ENCODE results near the gene IL4I1.

Gene IL4I1, protein sequence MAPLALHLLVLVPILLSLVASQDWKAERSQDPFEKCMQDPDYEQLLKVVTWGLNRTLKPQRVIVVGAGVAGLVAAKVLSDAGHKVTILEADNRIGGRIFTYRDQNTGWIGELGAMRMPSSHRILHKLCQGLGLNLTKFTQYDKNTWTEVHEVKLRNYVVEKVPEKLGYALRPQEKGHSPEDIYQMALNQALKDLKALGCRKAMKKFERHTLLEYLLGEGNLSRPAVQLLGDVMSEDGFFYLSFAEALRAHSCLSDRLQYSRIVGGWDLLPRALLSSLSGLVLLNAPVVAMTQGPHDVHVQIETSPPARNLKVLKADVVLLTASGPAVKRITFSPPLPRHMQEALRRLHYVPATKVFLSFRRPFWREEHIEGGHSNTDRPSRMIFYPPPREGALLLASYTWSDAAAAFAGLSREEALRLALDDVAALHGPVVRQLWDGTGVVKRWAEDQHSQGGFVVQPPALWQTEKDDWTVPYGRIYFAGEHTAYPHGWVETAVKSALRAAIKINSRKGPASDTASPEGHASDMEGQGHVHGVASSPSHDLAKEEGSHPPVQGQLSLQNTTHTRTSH

DNA sequence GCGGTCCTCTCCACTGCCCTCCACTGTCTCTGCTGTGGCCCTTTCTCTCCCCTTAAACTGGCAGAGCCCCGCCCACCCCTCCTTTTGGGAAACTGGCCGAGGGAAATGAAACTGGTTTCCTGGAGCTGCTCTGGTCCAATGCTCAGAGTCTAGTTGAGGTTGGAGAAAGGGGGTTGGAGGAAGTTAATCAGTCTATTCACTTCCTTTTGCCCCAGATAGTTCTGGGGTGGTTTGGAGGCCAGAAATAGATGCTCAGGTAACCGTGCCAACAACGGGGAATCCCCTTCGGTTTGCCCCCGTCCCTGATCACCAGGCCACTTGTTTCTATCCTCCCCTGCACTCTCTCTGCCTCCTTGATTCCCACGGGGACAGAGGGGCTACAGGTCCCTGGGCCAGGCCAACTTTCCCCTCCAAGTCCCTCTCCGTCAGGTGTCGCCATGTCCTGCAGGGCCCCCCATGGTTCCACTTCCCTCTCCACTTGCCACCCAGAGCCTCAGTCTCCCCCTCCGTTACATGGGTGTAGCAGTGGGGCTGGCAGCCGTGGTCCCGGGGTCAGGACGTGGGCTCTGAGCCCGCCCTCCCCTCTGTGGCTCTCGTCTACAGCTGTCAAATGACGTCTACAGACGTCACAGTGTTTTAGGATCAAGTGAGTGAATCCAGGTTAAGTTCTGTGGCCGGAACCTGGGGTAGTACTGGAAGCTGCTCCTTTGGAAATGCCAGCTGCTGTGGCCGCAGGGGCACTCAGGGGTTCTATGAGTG, at the start of gene IL4I1:
Gene IL4I1 (minus strand): TSS at position 25 of the 759 bp plus-strand sequence. CDS start 727 bp downstream, outside the sequence.
- TF ChIP-seq RAD21 (IDR thresholded peaks at IDR 0.05; ENCODE audit: low read depth) = no peak
- TF ChIP-seq, protein P1, sequence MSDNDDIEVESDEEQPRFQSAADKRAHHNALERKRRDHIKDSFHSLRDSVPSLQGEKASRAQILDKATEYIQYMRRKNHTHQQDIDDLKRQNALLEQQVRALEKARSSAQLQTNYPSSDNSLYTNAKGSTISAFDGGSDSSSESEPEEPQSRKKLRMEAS (IDR thresholded peaks at IDR 0.05) = no peak
- no peak for TF ChIP-seq ZBTB7A (IDR thresholded peaks at IDR 0.05; ENCODE audit: low read depth)
- TF ChIP-seq, protein P2, sequence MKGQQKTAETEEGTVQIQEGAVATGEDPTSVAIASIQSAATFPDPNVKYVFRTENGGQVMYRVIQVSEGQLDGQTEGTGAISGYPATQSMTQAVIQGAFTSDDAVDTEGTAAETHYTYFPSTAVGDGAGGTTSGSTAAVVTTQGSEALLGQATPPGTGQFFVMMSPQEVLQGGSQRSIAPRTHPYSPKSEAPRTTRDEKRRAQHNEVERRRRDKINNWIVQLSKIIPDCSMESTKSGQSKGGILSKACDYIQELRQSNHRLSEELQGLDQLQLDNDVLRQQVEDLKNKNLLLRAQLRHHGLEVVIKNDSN (IDR thresholded peaks at IDR 0.05) = no peak
- no peak for TF ChIP-seq CEBPB (IDR thresholded peaks at IDR 0.05)
- TF ChIP-seq CREB1 (IDR thresholded peaks at IDR 0.05; ENCODE audit: low read depth) = no peak
- TF ChIP-seq TEAD4 (IDR thresholded peaks at IDR 0.05) = no peak
- TF ChIP-seq EGR1 (IDR thresholded peaks at IDR 0.05) = no peak
- TF ChIP-seq TAF1 (IDR thresholded peaks at IDR 0.05; ENCODE audit: low read depth) = no peak
- TF ChIP-seq FOXM1 (IDR thresholded peaks at IDR 0.05; ENCODE audit: borderline replicate concordance, low read depth) = no peak
- TF ChIP-seq TCF12 (IDR thresholded peaks at IDR 0.05; ENCODE audit: low read depth) = no peak

DNA sequence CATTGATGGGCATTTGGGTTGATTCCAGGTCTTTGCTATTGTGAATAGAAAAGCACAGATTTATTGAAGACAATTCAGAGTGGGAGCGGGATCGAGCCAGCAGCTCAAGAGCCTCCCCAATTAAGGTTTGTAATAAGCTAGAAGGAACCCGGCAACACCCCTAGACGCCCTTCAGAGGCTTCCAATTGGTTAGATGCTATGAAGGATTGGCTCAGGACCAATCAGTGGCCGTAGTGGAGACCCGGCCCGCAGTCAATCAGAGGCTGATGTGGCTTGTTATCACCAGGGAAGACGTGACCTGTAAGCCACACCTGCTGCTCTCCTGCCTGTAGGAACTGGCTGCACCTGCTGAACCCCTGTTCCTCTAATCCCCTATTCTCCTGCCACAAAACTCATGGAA, 49.7 kb upstream of the IL4I1 start:
- TF ChIP-seq EGR1 (IDR thresholded peaks at IDR 0.05) = no peak
- no peak for TF ChIP-seq EP300 (IDR thresholded peaks at IDR 0.05; ENCODE audit: borderline replicate concordance)
- TF ChIP-seq TCF12 (IDR thresholded peaks at IDR 0.05; ENCODE audit: low read depth) = no peak
- TF ChIP-seq, protein P3, sequence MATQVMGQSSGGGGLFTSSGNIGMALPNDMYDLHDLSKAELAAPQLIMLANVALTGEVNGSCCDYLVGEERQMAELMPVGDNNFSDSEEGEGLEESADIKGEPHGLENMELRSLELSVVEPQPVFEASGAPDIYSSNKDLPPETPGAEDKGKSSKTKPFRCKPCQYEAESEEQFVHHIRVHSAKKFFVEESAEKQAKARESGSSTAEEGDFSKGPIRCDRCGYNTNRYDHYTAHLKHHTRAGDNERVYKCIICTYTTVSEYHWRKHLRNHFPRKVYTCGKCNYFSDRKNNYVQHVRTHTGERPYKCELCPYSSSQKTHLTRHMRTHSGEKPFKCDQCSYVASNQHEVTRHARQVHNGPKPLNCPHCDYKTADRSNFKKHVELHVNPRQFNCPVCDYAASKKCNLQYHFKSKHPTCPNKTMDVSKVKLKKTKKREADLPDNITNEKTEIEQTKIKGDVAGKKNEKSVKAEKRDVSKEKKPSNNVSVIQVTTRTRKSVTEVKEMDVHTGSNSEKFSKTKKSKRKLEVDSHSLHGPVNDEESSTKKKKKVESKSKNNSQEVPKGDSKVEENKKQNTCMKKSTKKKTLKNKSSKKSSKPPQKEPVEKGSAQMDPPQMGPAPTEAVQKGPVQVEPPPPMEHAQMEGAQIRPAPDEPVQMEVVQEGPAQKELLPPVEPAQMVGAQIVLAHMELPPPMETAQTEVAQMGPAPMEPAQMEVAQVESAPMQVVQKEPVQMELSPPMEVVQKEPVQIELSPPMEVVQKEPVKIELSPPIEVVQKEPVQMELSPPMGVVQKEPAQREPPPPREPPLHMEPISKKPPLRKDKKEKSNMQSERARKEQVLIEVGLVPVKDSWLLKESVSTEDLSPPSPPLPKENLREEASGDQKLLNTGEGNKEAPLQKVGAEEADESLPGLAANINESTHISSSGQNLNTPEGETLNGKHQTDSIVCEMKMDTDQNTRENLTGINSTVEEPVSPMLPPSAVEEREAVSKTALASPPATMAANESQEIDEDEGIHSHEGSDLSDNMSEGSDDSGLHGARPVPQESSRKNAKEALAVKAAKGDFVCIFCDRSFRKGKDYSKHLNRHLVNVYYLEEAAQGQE (IDR thresholded peaks at IDR 0.05; ENCODE audit: low read depth) = no peak
- no peak for TF ChIP-seq TEAD4 (IDR thresholded peaks at IDR 0.05)
- TF ChIP-seq CREB1 (IDR thresholded peaks at IDR 0.05; ENCODE audit: low read depth) = no peak
- no peak for TF ChIP-seq NFIC (IDR thresholded peaks at IDR 0.05)
- TF ChIP-seq RAD21 (IDR thresholded peaks at IDR 0.05; ENCODE audit: low read depth) = no peak
- no peak for TF ChIP-seq FOXM1 (IDR thresholded peaks at IDR 0.05; ENCODE audit: borderline replicate concordance, low read depth)
- no peak for TF ChIP-seq TAF1 (IDR thresholded peaks at IDR 0.05; ENCODE audit: low read depth)
- TF ChIP-seq CEBPB (IDR thresholded peaks at IDR 0.05) = no peak
- TF ChIP-seq, protein P1 (IDR thresholded peaks at IDR 0.05) = no peak
- TF ChIP-seq ZBTB7A (IDR thresholded peaks at IDR 0.05; ENCODE audit: low read depth) = no peak
- TF ChIP-seq, protein P2 (IDR thresholded peaks at IDR 0.05) = no peak
- no peak for TF ChIP-seq YY1 (IDR thresholded peaks at IDR 0.05; ENCODE audit: low read depth)

DNA sequence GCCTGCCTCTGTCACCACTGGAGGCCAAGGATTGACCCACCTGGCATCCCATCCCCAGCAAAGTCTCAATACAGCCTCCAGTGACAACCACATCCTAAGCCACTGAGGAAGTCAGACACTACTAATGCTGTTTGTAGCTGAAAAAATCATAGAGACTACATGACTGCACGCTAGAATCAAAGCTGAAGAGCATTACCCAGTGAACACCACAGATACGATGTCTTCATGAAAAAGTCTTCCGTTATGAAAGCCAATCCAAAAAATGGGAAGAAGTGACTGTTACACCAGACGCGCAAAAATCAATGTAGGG, 43.8 kb upstream of the IL4I1 start:
- TF ChIP-seq, protein P1 (IDR thresholded peaks at IDR 0.05) = no peak
- no peak for TF ChIP-seq TAF1 (IDR thresholded peaks at IDR 0.05; ENCODE audit: low read depth)
- no peak for TF ChIP-seq TEAD4 (IDR thresholded peaks at IDR 0.05)
- no peak for TF ChIP-seq EP300 (IDR thresholded peaks at IDR 0.05; ENCODE audit: borderline replicate concordance)
- no peak for TF ChIP-seq CEBPB (IDR thresholded peaks at IDR 0.05)
- TF ChIP-seq, protein P3 (IDR thresholded peaks at IDR 0.05; ENCODE audit: low read depth) = no peak
- TF ChIP-seq, protein P2 (IDR thresholded peaks at IDR 0.05) = no peak
- TF ChIP-seq YY1 (IDR thresholded peaks at IDR 0.05; ENCODE audit: low read depth) = no peak
- TF ChIP-seq NFIC (IDR thresholded peaks at IDR 0.05) = no peak
- TF ChIP-seq CREB1 (IDR thresholded peaks at IDR 0.05; ENCODE audit: low read depth) = no peak
- TF ChIP-seq TCF12 (IDR thresholded peaks at IDR 0.05; ENCODE audit: low read depth) = no peak
- no peak for TF ChIP-seq RAD21 (IDR thresholded peaks at IDR 0.05; ENCODE audit: low read depth)
- TF ChIP-seq ZBTB7A (IDR thresholded peaks at IDR 0.05; ENCODE audit: low read depth) = no peak
- no peak for TF ChIP-seq EGR1 (IDR thresholded peaks at IDR 0.05)
- no peak for TF ChIP-seq FOXM1 (IDR thresholded peaks at IDR 0.05; ENCODE audit: borderline replicate concordance, low read depth)

Measured in Ishikawa (cell line).